ENCODE measurements around the gene SCN5A. TPM values are rescaled to one million over a fixed set of nuclear protein-coding genes. Genes with fewer than 3 reads are reported as not detected.

The SCN5A gene
- polyA plus RNA-seq, 1 of the 3 experiments (the other 2 are of a cell fraction) = 0.18 TPM

GRCh38 chr3:38611866-38612265 lies 37.6 kb downstream of the SCN5A start (continued):
- TF ChIP-seq REST (IDR thresholded peaks at IDR 0.05; ENCODE audit: low read depth, low read length) (no peak), GATA2 (CRISPR knock-in tag; IDR thresholded peaks at IDR 0.05) (no peak), SMC3 (IDR thresholded peaks at IDR 0.05; ENCODE audit: low read depth, low read length) (no peak), EP300 (IDR thresholded peaks at IDR 0.05; ENCODE audit: borderline replicate concordance in 1 of 2, low read depth in 1 of 2, low read length in 1 of 2) (no peak), FOSL2 (IDR thresholded peaks at IDR 0.05; ENCODE audit: borderline replicate concordance, low read depth) (no peak), RAD21 (IDR thresholded peaks at IDR 0.05; ENCODE audit: low read length) (no peak), TCF12 (IDR thresholded peaks at IDR 0.05) (no peak)

- TF ChIP-seq SMC3 (IDR thresholded peaks at IDR 0.05; ENCODE audit: low read depth, low read length) = no peak
- no peak for TF ChIP-seq RFX5 (IDR thresholded peaks at IDR 0.05; ENCODE audit: low read length)
- no peak for TF ChIP-seq IRF3 (IDR thresholded peaks at IDR 0.05; ENCODE audit: low read depth, low read length)
- TF ChIP-seq RCOR1 (IDR thresholded peaks at IDR 0.05; ENCODE audit: low read length) = no peak
- TF ChIP-seq MEF2A (IDR thresholded peaks at IDR 0.05; ENCODE audit: borderline replicate concordance, low read depth) = no peak
- no peak for TF ChIP-seq USF1 (IDR thresholded peaks at IDR 0.05; ENCODE audit: borderline replicate concordance, low read depth)
- TF ChIP-seq RAD21 (IDR thresholded peaks at IDR 0.05; ENCODE audit: low read length) = no peak
- Histone ChIP-seq H3K9me2 (no peaks in the 10 kb centered on the region), H4K20me1 (ENCODE audit: insufficient read depth) (no peaks in the 10 kb centered on the region), H3K9ac (no peak overlapping the region), H3K4me2 (no peak overlapping the region), H3K9me3 (no peaks in the 10 kb centered on the region), H3K27me3 (ENCODE audit: insufficient read depth) (no peaks in the 10 kb centered on the region), H3K4me3 (ENCODE audit: low read depth in 2 of 2, low read length in 1 of 2) (no peak overlapping the region), H3K36me3 (replicated peaks in 1 of 2; ENCODE audit: control insufficient read depth in 1 of 2, insufficient read depth in 2 of 2, low read length in 1 of 2) (no peaks in the 10 kb centered on the region), H2AFZ (ENCODE audit: low read depth) (no peak overlapping the region), H3K4me1 (ENCODE audit: control insufficient read depth in 1 of 2, insufficient read depth in 2 of 2, low read depth in 1 of 2, low read length in 1 of 2) (no peaks in the 10 kb centered on the region), H3F3A (replicated peaks; ENCODE audit: insufficient read depth) (no peaks in the 10 kb centered on the region), H3K27ac (ENCODE audit: low read depth in 2 of 2, low read length in 1 of 2) (no peak overlapping the region), H3K79me2 (ENCODE audit: insufficient read depth) (no peaks in the 10 kb centered on the region)
- 40% methylated on average over 2 of the region's 5 CpGs for WGBS (ENCODE audit: low lambda C conversion rate)
- no peak for DNase-seq
- ChIA-PET POLR2A (no interaction called here), CTCF (interaction anchor here (1.2 to 3.7 kb wide), 3 partner anchors 40 to 90 kb away, joined by 3 to 15 read pairs (median 3); no protein-coding TSS in a partner anchor)
Observed at GRCh38 chr3:38610934-38611333, 38.6 kb downstream of the SCN5A start.

Measured in SK-N-SH (cell line).